ENCODE measurements around the gene CATSPERZ.

DNA sequence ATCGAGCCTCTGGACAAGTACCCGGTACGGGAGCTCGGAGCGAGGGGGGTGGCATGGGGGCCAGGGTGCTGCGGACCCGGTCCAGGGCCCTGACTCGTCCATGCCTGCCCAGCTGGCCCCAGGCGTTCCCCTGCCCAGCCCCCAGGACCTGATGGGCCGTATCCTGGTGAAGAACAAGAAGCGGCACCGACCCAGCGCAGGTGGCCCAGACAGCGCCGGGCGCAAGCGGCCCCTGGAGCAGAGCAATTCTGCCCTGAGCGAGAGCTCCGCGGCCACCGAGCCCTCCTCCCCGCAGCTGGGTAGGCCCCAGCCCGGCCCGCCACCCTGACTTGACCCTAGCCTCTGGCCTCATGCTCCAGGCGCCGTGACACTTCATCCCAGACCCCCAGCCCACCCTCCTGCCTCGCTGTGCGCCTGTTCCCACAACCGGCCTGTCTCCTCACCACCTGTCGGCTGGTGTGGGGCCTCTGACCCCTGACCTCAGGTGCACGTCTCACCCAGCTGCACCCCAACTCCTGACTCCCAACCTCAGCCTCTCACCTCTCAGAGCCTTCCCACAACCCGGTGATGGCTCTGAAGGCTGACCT lies 41.1 kb upstream of the CATSPERZ start:
- TF ChIP-seq, protein P1, sequence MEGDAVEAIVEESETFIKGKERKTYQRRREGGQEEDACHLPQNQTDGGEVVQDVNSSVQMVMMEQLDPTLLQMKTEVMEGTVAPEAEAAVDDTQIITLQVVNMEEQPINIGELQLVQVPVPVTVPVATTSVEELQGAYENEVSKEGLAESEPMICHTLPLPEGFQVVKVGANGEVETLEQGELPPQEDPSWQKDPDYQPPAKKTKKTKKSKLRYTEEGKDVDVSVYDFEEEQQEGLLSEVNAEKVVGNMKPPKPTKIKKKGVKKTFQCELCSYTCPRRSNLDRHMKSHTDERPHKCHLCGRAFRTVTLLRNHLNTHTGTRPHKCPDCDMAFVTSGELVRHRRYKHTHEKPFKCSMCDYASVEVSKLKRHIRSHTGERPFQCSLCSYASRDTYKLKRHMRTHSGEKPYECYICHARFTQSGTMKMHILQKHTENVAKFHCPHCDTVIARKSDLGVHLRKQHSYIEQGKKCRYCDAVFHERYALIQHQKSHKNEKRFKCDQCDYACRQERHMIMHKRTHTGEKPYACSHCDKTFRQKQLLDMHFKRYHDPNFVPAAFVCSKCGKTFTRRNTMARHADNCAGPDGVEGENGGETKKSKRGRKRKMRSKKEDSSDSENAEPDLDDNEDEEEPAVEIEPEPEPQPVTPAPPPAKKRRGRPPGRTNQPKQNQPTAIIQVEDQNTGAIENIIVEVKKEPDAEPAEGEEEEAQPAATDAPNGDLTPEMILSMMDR (IDR thresholded peaks at IDR 0.05) = no peak
- TF ChIP-seq POLR2A (IDR thresholded peaks at IDR 0.05) = no peak

Measured in testis (tissue), 2 donors.